ENCODE data around the gene HYDIN. TPM values are rescaled to one million over a fixed set of nuclear protein-coding genes. Genes with fewer than 3 reads are reported as not detected.
A peak's percentile ranks its signal among the peaks of the same experiment; 100 is the strongest.

HYDIN gene
- total RNA-seq, 2 donors from 2014 or later: 5.6 to 6.7 TPM

- intact Hi-C loops (cut with DNase I): no loop called here
- 22 to 26% methylated on average over 4 of the region's 4 CpGs for WGBS, 2 donors
- H3K27me3 ChIP-seq: no peaks in the 10 kb centered on the region
- no peak overlapping the region for H3K4me3 ChIP-seq
- TF ChIP-seq CTCF (IDR thresholded peaks at IDR 0.05) (no peak), POLR2A (IDR thresholded peaks at IDR 0.05) (no peak)
- DNase-seq: no peak
- no peak overlapping the region for H3K27ac ChIP-seq
- H3K9me3 ChIP-seq: no peaks in the 10 kb centered on the region
- H3K4me1 ChIP-seq: no peaks in the 10 kb centered on the region
- no peak for ATAC-seq
- H3K36me3 ChIP-seq (replicated peaks in 1 of 2; ENCODE audit: insufficient read depth in 1 of 2, low read depth in 2 of 2): no peaks in the 10 kb centered on the region
Measured at GRCh38 chr16:71218306-71218963, 12.1 kb downstream of the HYDIN start.

GRCh38 chr16:71217506-71217905 is 13.0 kb downstream of the HYDIN start:
- ATAC-seq: no peak
- intact Hi-C loops (cut with DNase I): no loop called here
- no peak overlapping the region for H3K27ac ChIP-seq

GRCh38 chr16:71216714-71217113 is 13.8 kb downstream of the HYDIN start:
- intact Hi-C loops (cut with DNase I): no loop called here
- TF ChIP-seq POLR2A (IDR thresholded peaks at IDR 0.05) (no peak), CTCF (IDR thresholded peaks at IDR 0.05) (no peak)
- H3K27me3 ChIP-seq: no peaks in the 10 kb centered on the region
- no peak overlapping the region for H3K27ac ChIP-seq
- H3K4me1 ChIP-seq: no peaks in the 10 kb centered on the region
- WGBS, 2 donors: 74 to 84% methylated on average over 3 of the region's 3 CpGs
- ATAC-seq: no peak
- DNase-seq: no peak
- H3K36me3 ChIP-seq (replicated peaks in 1 of 2; ENCODE audit: insufficient read depth in 1 of 2, low read depth in 2 of 2): no peaks in the 10 kb centered on the region
- no peaks in the 10 kb centered on the region for H3K9me3 ChIP-seq
- H3K4me3 ChIP-seq: no peak overlapping the region

More at GRCh38 chr16:71217506-71217905, 13.0 kb downstream of the HYDIN start:
- Histone ChIP-seq H3K4me3 (no peak overlapping the region), H3K9me3 (no peaks in the 10 kb centered on the region), H3K4me1 (no peaks in the 10 kb centered on the region), H3K27me3 (no peaks in the 10 kb centered on the region), H3K36me3 (replicated peaks in 1 of 2; ENCODE audit: insufficient read depth in 1 of 2, low read depth in 2 of 2) (no peaks in the 10 kb centered on the region)
- TF ChIP-seq CTCF (IDR thresholded peaks at IDR 0.05) (no peak), POLR2A (IDR thresholded peaks at IDR 0.05) (no peak)
- WGBS, 2 donors: 80 to 81% methylated on average over 4 of the region's 4 CpGs
- DNase-seq: no peak

GRCh38 chr16:71214746-71215381 is 15.7 kb downstream of the HYDIN start:
- no peaks in the 10 kb centered on the region for H3K36me3 ChIP-seq (replicated peaks in 1 of 2; ENCODE audit: insufficient read depth in 1 of 2, low read depth in 2 of 2)
- TF ChIP-seq CTCF (IDR thresholded peaks at IDR 0.05) (peak in 1 of 7 experiments; percentile 33), POLR2A (IDR thresholded peaks at IDR 0.05) (no peak)
- H3K27ac ChIP-seq: no peak overlapping the region
- DNase-seq: no peak
- no peak for ATAC-seq
- no peaks in the 10 kb centered on the region for H3K4me1 ChIP-seq
- H3K27me3 ChIP-seq: no peaks in the 10 kb centered on the region
- no peak overlapping the region for H3K4me3 ChIP-seq
- 41 to 60% methylated on average over 1 of the region's 1 CpG for WGBS, 2 donors
- no peaks in the 10 kb centered on the region for H3K9me3 ChIP-seq
- intact Hi-C loops (cut with DNase I): no loop called here
